B cell (primary cell): ENCODE measurements around the gene FILIP1.

Experiments
- CTCF ChIP-seq: fragments of 200-600 bp; IDR thresholded peaks from one replicate; pipeline ENCODE4 v1.8.0; 2022; ENCODE audit warnings: antibody characterized with exemption, mild to moderate bottlenecking
- EZH2 ChIP-seq: IDR thresholded peaks from 2 replicates; pipeline ENCODE4 v1.6.1; 2012; ENCODE audit warnings: borderline replicate concordance, low read depth, mild to moderate bottlenecking, moderate library complexity, low read length; ENCODE audit not compliant: insufficient read depth, poor library complexity, severe bottlenecking

GRCh38 chr6:75368151-75368779, 125.3 kb downstream of the FILIP1 start:
- TF ChIP-seq CTCF (no peak), EZH2 (no peak)
